Astrocyte (in vitro differentiated cells and primary cell): ENCODE measurements around the gene PLEKHF1. TPM values are rescaled to one million over a fixed set of nuclear protein-coding genes. Genes with fewer than 3 reads are reported as not detected.

Source experiments
- DNase-seq: peaks from one replicate; pipeline ENCODE4 v3.0.0-alpha.2; 2010; ENCODE audit warnings: low read depth
- FAIRE-seq: peaks from 2 replicates; lab custom pipeline; 2011; peaks lifted over from hg19 to GRCh38; lab: Jason Lieb, UNC
- H2AFZ ChIP-seq: 2 replicates; pipeline ENCODE4 v1.6.0; 2012; ENCODE audit warnings: low read depth, low read length, inconsistent platforms
- H3K27ac ChIP-seq: 2 replicates; pipeline ENCODE4 v1.5.1; 2011; ENCODE audit warnings: low read depth, low read length, inconsistent platforms
- H3K27me3 ChIP-seq: 2 replicates; pipeline ENCODE4 v1.6.0; 2011; ENCODE audit warnings: low read length, inconsistent platforms; ENCODE audit not compliant: insufficient read depth
- H3K36me3 ChIP-seq: 2 replicates; pipeline ENCODE4 v1.5.1; 2011; ENCODE audit warnings: low read length, inconsistent platforms; ENCODE audit not compliant: insufficient read depth
- H3K4me1 ChIP-seq: 2 replicates; pipeline ENCODE4 v1.5.1; 2011; ENCODE audit warnings: low read length, inconsistent platforms; ENCODE audit not compliant: insufficient read depth
- H3K4me2 ChIP-seq: 2 replicates; pipeline ENCODE4 v1.6.0; 2012; ENCODE audit warnings: low read length, inconsistent platforms
- H3K4me3 ChIP-seq: 2 replicates; pipeline ENCODE4 v1.5.1; 2011; ENCODE audit warnings: low read depth, mild to moderate bottlenecking, low read length, inconsistent platforms; ENCODE audit not compliant: insufficient read depth
- H3K79me2 ChIP-seq: 2 replicates; pipeline ENCODE4 v1.6.0; 2012; ENCODE audit warnings: mild to moderate bottlenecking, low read length, inconsistent platforms; ENCODE audit not compliant: insufficient read depth
- H3K9ac ChIP-seq: 2 replicates; pipeline ENCODE4 v1.6.0; 2012; ENCODE audit warnings: mild to moderate bottlenecking, low read length, inconsistent platforms
- H3K9me3 ChIP-seq: 2 replicates; pipeline ENCODE4 v1.5.1; 2012; ENCODE audit warnings: low read depth, mild to moderate bottlenecking, low read length, inconsistent platforms; ENCODE audit not compliant: insufficient read depth
- H4K20me1 ChIP-seq: 2 replicates; pipeline ENCODE4 v1.6.0; 2012; ENCODE audit warnings: low read length, inconsistent platforms; ENCODE audit not compliant: insufficient read depth
- H3K27ac Mint-ChIP-seq: one replicate; pipeline ENCODE4 v1.8.0; 2021; ENCODE audit warnings: mild to moderate bottlenecking, mixed read lengths; ENCODE audit not compliant: unreplicated experiment
- H3K27me3 Mint-ChIP-seq: one replicate; pipeline ENCODE4 v1.8.0; 2021; ENCODE audit warnings: low read depth, mixed read lengths; ENCODE audit not compliant: unreplicated experiment
- H3K36me3 Mint-ChIP-seq: one replicate; pipeline ENCODE4 v1.8.0; 2021; ENCODE audit warnings: low read depth, mixed read lengths; ENCODE audit not compliant: unreplicated experiment
- H3K4me1 Mint-ChIP-seq: one replicate; pipeline ENCODE4 v1.8.0; 2021; ENCODE audit warnings: low read depth, mixed read lengths; ENCODE audit not compliant: unreplicated experiment
- H3K4me3 Mint-ChIP-seq: one replicate; pipeline ENCODE4 v1.8.0; 2021; ENCODE audit warnings: mild to moderate bottlenecking, moderate library complexity, mixed read lengths; ENCODE audit not compliant: unreplicated experiment
- H3K9me3 Mint-ChIP-seq: one replicate; pipeline ENCODE4 v1.8.0; 2021; ENCODE audit warnings: mild to moderate bottlenecking, mixed read lengths; ENCODE audit not compliant: unreplicated experiment
- EZH2 ChIP-seq: IDR thresholded peaks from 2 replicates; pipeline ENCODE4 v1.6.1; 2012; ENCODE audit warnings: mild to moderate bottlenecking, low read length, inconsistent platforms; ENCODE audit not compliant: insufficient read depth
- total RNA-seq: library from RNA; stranded (reverse); gene quantifications from 2 replicates; pipeline ENCODE4 v1.2.1, GENCODE V29; 2021
- TF ChIP-seq, protein P1 (sequence below): IDR thresholded peaks from 2 replicates; pipeline ENCODE4 v1.5.1; 2011; ENCODE audit warnings: low read depth, mild to moderate bottlenecking, inconsistent platforms, low read length, moderate library complexity; ENCODE audit not compliant: insufficient read depth

Gene PLEKHF1
- total RNA-seq, 1 donor from 2014 or later: 13.1 TPM

DNA sequence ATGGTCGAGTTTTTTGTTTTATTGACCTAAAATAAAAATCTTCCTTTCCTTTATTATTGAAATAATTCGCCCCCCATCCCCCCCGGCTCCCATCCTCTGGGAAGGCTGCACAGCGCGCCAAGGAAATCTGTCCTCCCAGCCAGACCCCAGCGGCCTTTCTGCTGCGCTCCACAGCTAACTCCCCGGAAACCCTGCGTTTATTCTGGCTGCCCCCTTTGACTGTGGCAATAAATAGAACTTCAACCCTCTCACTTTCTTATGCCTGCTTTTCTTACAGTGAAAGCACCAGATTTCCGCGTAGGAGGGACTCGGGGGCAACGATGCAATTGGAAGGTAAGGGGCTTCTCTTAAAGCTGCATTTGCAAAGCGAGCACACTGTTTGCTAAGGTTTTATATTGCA lies 59.5 kb downstream of the PLEKHF1 start:
- Mint-ChIP-seq H3K27me3 (peaks cover 45% of the 10 kb centered on the region), H3K27ac (no peak overlapping the region), H3K4me3 (peak overlapping the region; percentile 20), H3K36me3 (no peaks in the 10 kb centered on the region), H3K4me1 (no peaks in the 10 kb centered on the region), H3K9me3 (no peaks in the 10 kb centered on the region)
- DNase-seq (no peak), FAIRE-seq (no peak)
- H3K27me3 ChIP-seq: peaks cover 15% of the 10 kb centered on the region
- TF ChIP-seq, protein P1, sequence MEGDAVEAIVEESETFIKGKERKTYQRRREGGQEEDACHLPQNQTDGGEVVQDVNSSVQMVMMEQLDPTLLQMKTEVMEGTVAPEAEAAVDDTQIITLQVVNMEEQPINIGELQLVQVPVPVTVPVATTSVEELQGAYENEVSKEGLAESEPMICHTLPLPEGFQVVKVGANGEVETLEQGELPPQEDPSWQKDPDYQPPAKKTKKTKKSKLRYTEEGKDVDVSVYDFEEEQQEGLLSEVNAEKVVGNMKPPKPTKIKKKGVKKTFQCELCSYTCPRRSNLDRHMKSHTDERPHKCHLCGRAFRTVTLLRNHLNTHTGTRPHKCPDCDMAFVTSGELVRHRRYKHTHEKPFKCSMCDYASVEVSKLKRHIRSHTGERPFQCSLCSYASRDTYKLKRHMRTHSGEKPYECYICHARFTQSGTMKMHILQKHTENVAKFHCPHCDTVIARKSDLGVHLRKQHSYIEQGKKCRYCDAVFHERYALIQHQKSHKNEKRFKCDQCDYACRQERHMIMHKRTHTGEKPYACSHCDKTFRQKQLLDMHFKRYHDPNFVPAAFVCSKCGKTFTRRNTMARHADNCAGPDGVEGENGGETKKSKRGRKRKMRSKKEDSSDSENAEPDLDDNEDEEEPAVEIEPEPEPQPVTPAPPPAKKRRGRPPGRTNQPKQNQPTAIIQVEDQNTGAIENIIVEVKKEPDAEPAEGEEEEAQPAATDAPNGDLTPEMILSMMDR: no peak
- no peak for TF ChIP-seq EZH2
- H3K9ac ChIP-seq: no peak overlapping the region
- no peak overlapping the region for H3K27ac ChIP-seq
- H3K4me1 ChIP-seq: peaks cover 6% of the 10 kb centered on the region
- H3K4me2 ChIP-seq: peak overlapping the region; percentile 84
- H3K9me3 ChIP-seq: no peaks in the 10 kb centered on the region
- no peaks in the 10 kb centered on the region for H4K20me1 ChIP-seq
- H3K4me3 ChIP-seq: peak overlapping the region; percentile 25
- peak overlapping the region; percentile 66 for H2AFZ ChIP-seq
- no peaks in the 10 kb centered on the region for H3K36me3 ChIP-seq
- no peaks in the 10 kb centered on the region for H3K79me2 ChIP-seq

Other genes starting within 250 kb of the PLEKHF1 start
- gene VSTM2B, start 139.5 kb upstream of the PLEKHF1 start, total RNA-seq: not detected in 2 replicates
- gene POP4, start 59.2 kb upstream of the PLEKHF1 start, total RNA-seq: 52.3 and 60.6 TPM in 2 replicates
- gene C19orf12, start 49.8 kb downstream of the PLEKHF1 start, total RNA-seq: 38.7 and 40.9 TPM in 2 replicates
- 6.8 and 8.8 TPM in 2 replicates for gene CCNE1, start 146.5 kb downstream of the PLEKHF1 start, total RNA-seq